ENCODE measurements around the gene MACROD2.
A peak's percentile ranks its signal among the peaks of the same experiment; 100 is the strongest.

MACROD2 gene

GRCh38 chr20:14758356-14758755 is 763.0 kb downstream of the MACROD2 start:
- no peak for DNase-seq (ENCODE audit: low read depth)
- TF ChIP-seq CTCF (conservative IDR thresholded peaks at IDR 0.05; ENCODE audit: low read depth, low read length) = no peak
- H3K4me3 ChIP-seq (ENCODE audit: low read depth, low read length) = no peak overlapping the region

GRCh38 chr20:14759979-14760378 is 764.7 kb downstream of the MACROD2 start:
- no peak overlapping the region for H3K4me3 ChIP-seq (ENCODE audit: low read depth, low read length)
- TF ChIP-seq CTCF (conservative IDR thresholded peaks at IDR 0.05; ENCODE audit: low read depth, low read length) = no peak
- no peak for DNase-seq (ENCODE audit: low read depth)

GRCh38 chr20:14761903-14762302 is 766.6 kb downstream of the MACROD2 start:
- H3K4me3 ChIP-seq (ENCODE audit: low read depth, low read length) = no peak overlapping the region
- no peak for TF ChIP-seq CTCF (conservative IDR thresholded peaks at IDR 0.05; ENCODE audit: low read depth, low read length)
- DNase-seq (ENCODE audit: low read depth) = no peak

- no peak overlapping the region for H3K4me3 ChIP-seq (ENCODE audit: low read depth, low read length)
- no peak for TF ChIP-seq CTCF (conservative IDR thresholded peaks at IDR 0.05; ENCODE audit: low read depth, low read length)
- no peak for DNase-seq (ENCODE audit: low read depth)
Measured at GRCh38 chr20:14764511-14765369, 769.4 kb downstream of the MACROD2 start.

GRCh38 chr20:14765370-14765701 is 770.0 kb downstream of the MACROD2 start:
- no peak for DNase-seq (ENCODE audit: low read depth)
- H3K4me3 ChIP-seq (ENCODE audit: low read depth, low read length) = no peak overlapping the region
- TF ChIP-seq CTCF (conservative IDR thresholded peaks at IDR 0.05; ENCODE audit: low read depth, low read length) = no peak

- DNase-seq (ENCODE audit: low read depth) = no peak
- H3K4me3 ChIP-seq (ENCODE audit: low read depth, low read length) = no peak overlapping the region
- no peak for TF ChIP-seq CTCF (conservative IDR thresholded peaks at IDR 0.05; ENCODE audit: low read depth, low read length)
Measured at GRCh38 chr20:14773486-14773885, 778.2 kb downstream of the MACROD2 start.

GRCh38 chr20:14775778-14776177 is 780.5 kb downstream of the MACROD2 start:
- peak; percentile 95 for DNase-seq (ENCODE audit: low read depth)
- no peak for TF ChIP-seq CTCF (conservative IDR thresholded peaks at IDR 0.05; ENCODE audit: low read depth, low read length)

More at GRCh38 chr20:14775778-14776177, 780.5 kb downstream of the MACROD2 start:
- no peak overlapping the region for H3K4me3 ChIP-seq (ENCODE audit: low read depth, low read length)
